Neural progenitor cell (in vitro differentiated cells): Measurements from ENCODE around the gene FBXO15. TPM values are rescaled to one million over a fixed set of nuclear protein-coding genes. Genes with fewer than 3 reads are reported as not detected.
A peak's percentile ranks its signal among the peaks of the same experiment; 100 is the strongest.

ENCODE experiments used
- DNase-seq: peaks from one replicate; pipeline ENCODE4 v3.0.0-alpha.2; 2016; ENCODE audit warnings: low spot score
- H2AFZ ChIP-seq: fragments of 200-600 bp; sonication (generic); replicated peaks from 2 replicates; pipeline ENCODE4 v1.6.1; 2016; ENCODE audit warnings: antibody characterized with exemption
- H3F3A ChIP-seq: fragments of 200-600 bp; sonication (generic); 2 replicates; pipeline ENCODE4 v1.6.1; 2016; ENCODE audit warnings: antibody characterized with exemption, low read depth
- H3K27ac ChIP-seq: fragments of 200-600 bp; sonication (generic); 2 replicates; pipeline ENCODE4 v1.5.1; 2016; ENCODE audit warnings: mild to moderate bottlenecking
- H3K27me3 ChIP-seq: fragments of 200-600 bp; sonication (generic); 2 replicates; pipeline ENCODE4 v1.6.1; 2016; ENCODE audit warnings: mild to moderate bottlenecking, moderate library complexity
- H3K36me3 ChIP-seq: fragments of 200-600 bp; sonication (generic); 2 replicates; pipeline ENCODE4 v1.5.1; 2016
- H3K4me1 ChIP-seq: fragments of 200-600 bp; sonication (generic); 2 replicates; pipeline ENCODE4 v1.6.1; 2016; ENCODE audit warnings: mixed run types
- H3K4me2 ChIP-seq: fragments of 200-600 bp; sonication (generic); 2 replicates; pipeline ENCODE4 v1.6.1; 2016
- H3K4me3 ChIP-seq: fragments of 200-600 bp; sonication (generic); 2 replicates; pipeline ENCODE4 v1.5.1; 2016
- H3K79me2 ChIP-seq: fragments of 200-600 bp; sonication (generic); 2 replicates; pipeline ENCODE4 v1.6.1; 2016; ENCODE audit warnings: low read depth
- H3K9ac ChIP-seq: fragments of 200-600 bp; sonication (generic); 2 replicates; pipeline ENCODE4 v1.6.1; 2016
- H3K9me3 ChIP-seq: fragments of 200-600 bp; sonication (generic); 2 replicates; pipeline ENCODE4 v1.5.1; 2016; ENCODE audit warnings: low read depth
- H4K20me1 ChIP-seq: fragments of 200-600 bp; sonication (generic); 2 replicates; pipeline ENCODE4 v1.6.1; 2016; ENCODE audit warnings: low read depth
- H3K27ac Mint-ChIP-seq: 3 replicates; pipeline ENCODE4 v1.8.0; 2021; ENCODE audit warnings: mixed read lengths
- H3K27me3 Mint-ChIP-seq: 2 replicates; pipeline ENCODE4 v1.8.0; 2022; ENCODE audit warnings: low read depth, mild to moderate bottlenecking, inconsistent platforms, moderate library complexity, mixed read lengths; ENCODE audit not compliant: insufficient read depth
- H3K36me3 Mint-ChIP-seq: 3 replicates; pipeline ENCODE4 v1.8.0; 2021; ENCODE audit warnings: mixed read lengths
- H3K4me1 Mint-ChIP-seq: 3 replicates; pipeline ENCODE4 v1.8.0; 2021; ENCODE audit warnings: mixed read lengths
- H3K4me3 Mint-ChIP-seq: 3 replicates; pipeline ENCODE4 v1.8.0; 2021; ENCODE audit warnings: mild to moderate bottlenecking, moderate library complexity, mixed read lengths
- H3K9me3 Mint-ChIP-seq: 3 replicates; pipeline ENCODE4 v1.8.0; 2020; ENCODE audit warnings: mixed read lengths
- CTCF ChIP-seq: fragments of 200-600 bp; sonication (generic); IDR thresholded peaks from 2 replicates; pipeline ENCODE4 v1.5.1; 2017; ENCODE audit warnings: antibody characterized with exemption, mild to moderate bottlenecking
- EZH2 ChIP-seq: fragments of 200-600 bp; sonication (generic); IDR thresholded peaks from 2 replicates; pipeline ENCODE4 v1.6.1; 2017; ENCODE audit warnings: antibody characterized with exemption, mild to moderate bottlenecking, moderate library complexity
- EZH2phosphoT487 ChIP-seq: fragments of 200-600 bp; sonication (generic); IDR thresholded peaks from 2 replicates; pipeline ENCODE4 v1.6.1; 2017; ENCODE audit warnings: antibody characterized with exemption
- total RNA-seq: library from RNA; depleted of rRNA; stranded (reverse); fragments of >200 nt; gene quantifications from 2 replicates; pipeline ENCODE4 v1.2.3, GENCODE V29; 2015; ENCODE audit warnings: low replicate concordance

The FBXO15 gene
- 2.2 and 2.8 TPM in 2 replicates for total RNA-seq

GRCh38 chr18:74147779-74148542 is at the start of gene FBXO15, which contains the start of gene TIMM21:
Gene FBXO15, minus strand, starts transcription at chr18:74147834. Its CDS starts 49 bp downstream, at chr18:74147785.
Gene TIMM21, plus strand, starts transcription at chr18:74148523. Its CDS starts 286 bp downstream, at chr18:74148809.
- peak within 1 kb of the TSS; percentile 91 for H3K4me2 ChIP-seq
- Mint-ChIP-seq H3K9me3 (no peaks in the 10 kb centered on the region), H3K4me1 (peaks cover 27% of the 10 kb centered on the region), H3K36me3 (no peaks in the 10 kb centered on the region), H3K27me3 (no peaks in the 10 kb centered on the region), H3K4me3 (peak within 1 kb of the TSS; percentile 96), H3K27ac (peak within 1 kb of the TSS; percentile 94)
- peaks cover 9% of the 10 kb centered on the region for H3K4me1 ChIP-seq
- H3K27ac ChIP-seq, result peak within 1 kb of the TSS; percentile 21
- TF ChIP-seq EZH2, result no peak
- peak; percentile 4 for TF ChIP-seq CTCF
- TF ChIP-seq EZH2phosphoT487, result no peak
- H3F3A ChIP-seq, result peaks cover 8% of the 10 kb centered on the region
- H3K27me3 ChIP-seq, result peaks cover 6% of the 10 kb centered on the region
- no peaks in the 10 kb centered on the region for H3K9me3 ChIP-seq
- peak within 1 kb of the TSS; percentile 90 for H3K4me3 ChIP-seq
- no peaks in the 10 kb centered on the region for H4K20me1 ChIP-seq
- H3K79me2 ChIP-seq, result peaks cover 42% of the 10 kb centered on the region
- H3K36me3 ChIP-seq, result no peaks in the 10 kb centered on the region
- peak within 1 kb of the TSS; percentile 79 for H2AFZ ChIP-seq
- peak; percentile 97 for DNase-seq
- H3K9ac ChIP-seq, result peak within 1 kb of the TSS; percentile 83

GRCh38 chr18:74196220-74197119 is 48.8 kb upstream of the FBXO15 start:
- DNase-seq, result peak; percentile 67
- peak overlapping the region; percentile 91 for H2AFZ ChIP-seq

GRCh38 chr18:74194691-74195090 is 47.1 kb upstream of the FBXO15 start:
- Mint-ChIP-seq H3K4me1 (peaks cover 9% of the 10 kb centered on the region), H3K36me3 (no peaks in the 10 kb centered on the region), H3K9me3 (no peaks in the 10 kb centered on the region), H3K4me3 (no peak overlapping the region), H3K27me3 (peaks cover 8% of the 10 kb centered on the region), H3K27ac (no peak overlapping the region)
- no peak overlapping the region for H2AFZ ChIP-seq
- H3K4me2 ChIP-seq, result no peak overlapping the region
- no peaks in the 10 kb centered on the region for H3K36me3 ChIP-seq
- no peaks in the 10 kb centered on the region for H3F3A ChIP-seq
- TF ChIP-seq CTCF (no peak), EZH2 (no peak)
- peaks cover 8% of the 10 kb centered on the region for H3K4me1 ChIP-seq
- no peaks in the 10 kb centered on the region for H3K9me3 ChIP-seq
- no peak for DNase-seq
- no peak overlapping the region for H3K9ac ChIP-seq
- no peaks in the 10 kb centered on the region for H3K27me3 ChIP-seq
- H3K79me2 ChIP-seq, result no peaks in the 10 kb centered on the region
- H3K4me3 ChIP-seq, result no peak overlapping the region
- no peaks in the 10 kb centered on the region for H4K20me1 ChIP-seq
- no peak overlapping the region for H3K27ac ChIP-seq

More at GRCh38 chr18:74196220-74197119, 48.8 kb upstream of the FBXO15 start:
- TF ChIP-seq EZH2phosphoT487, result no peak
- TF ChIP-seq CTCF, result peak; percentile 97
- no peaks in the 10 kb centered on the region for H3K36me3 Mint-ChIP-seq
- Histone ChIP-seq H3K4me1 (peaks cover 8% of the 10 kb centered on the region), H3K36me3 (no peaks in the 10 kb centered on the region), H4K20me1 (no peaks in the 10 kb centered on the region), H3K27ac (no peak overlapping the region), H3K4me3 (peak overlapping the region; percentile 30), H3K4me2 (peak overlapping the region; percentile 63), H3F3A (no peaks in the 10 kb centered on the region), H3K27me3 (no peaks in the 10 kb centered on the region), H3K9ac (no peak overlapping the region), H3K79me2 (no peaks in the 10 kb centered on the region), H3K9me3 (no peaks in the 10 kb centered on the region)
- no peaks in the 10 kb centered on the region for H3K9me3 Mint-ChIP-seq
- no peak overlapping the region for H3K27ac Mint-ChIP-seq
- peaks cover 11% of the 10 kb centered on the region for H3K4me1 Mint-ChIP-seq
- peak overlapping the region; percentile 54 for H3K4me3 Mint-ChIP-seq
- peaks cover 8% of the 10 kb centered on the region for H3K27me3 Mint-ChIP-seq
